GM18873 (cell line): ENCODE measurements around the gene KIFC3.
"Not testable (repeated sequence)": the region's sequence is repeated elsewhere in the genome, so short reads cannot be mapped to it uniquely, and the experiment has no call there.

Experiments used
- ATAC-seq: cut with Tn5 transposase; IDR thresholded peaks from one replicate; pipeline ENCODE4 v1.9.1; 2021; ENCODE audit warnings: mild to moderate bottlenecking, moderate library complexity, moderate number of reproducible peaks; ENCODE audit not compliant: unreplicated experiment, low FRiP score

The KIFC3 gene

GRCh38 chr16:57755726-57756423 lies 46.4 kb downstream of the KIFC3 start:
- no peak for ATAC-seq

DNA sequence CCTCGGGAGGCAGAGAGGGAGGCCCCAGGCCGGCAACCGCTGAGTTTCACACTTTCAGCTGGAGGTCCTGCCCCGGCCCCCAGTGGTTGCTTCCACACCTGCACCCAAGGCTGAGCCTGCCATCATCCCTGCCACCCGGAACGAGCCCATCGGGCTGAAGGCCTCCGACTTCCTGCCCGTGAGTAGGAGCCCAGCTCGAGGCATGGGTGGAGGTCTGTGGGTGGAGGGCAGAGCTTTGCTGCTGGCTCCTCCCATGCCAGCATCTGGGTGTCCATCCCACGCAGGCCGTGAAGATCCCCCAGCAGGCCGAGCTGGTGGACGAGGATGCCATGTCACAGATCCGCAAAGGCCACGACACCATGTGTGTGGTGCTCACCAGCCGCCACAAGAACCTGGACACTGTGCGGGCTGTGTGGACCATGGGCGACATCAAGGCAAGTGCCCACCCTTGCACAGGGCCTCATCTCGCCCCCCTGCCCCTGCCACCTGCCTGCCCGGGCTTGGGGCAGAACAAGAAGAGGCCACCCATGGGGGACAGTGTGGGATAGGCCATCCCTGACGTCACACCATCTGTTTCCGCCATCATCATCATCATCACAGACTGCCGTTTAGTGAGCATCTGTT lies 47.1 kb downstream of the KIFC3 start:
- no peak for ATAC-seq

DNA sequence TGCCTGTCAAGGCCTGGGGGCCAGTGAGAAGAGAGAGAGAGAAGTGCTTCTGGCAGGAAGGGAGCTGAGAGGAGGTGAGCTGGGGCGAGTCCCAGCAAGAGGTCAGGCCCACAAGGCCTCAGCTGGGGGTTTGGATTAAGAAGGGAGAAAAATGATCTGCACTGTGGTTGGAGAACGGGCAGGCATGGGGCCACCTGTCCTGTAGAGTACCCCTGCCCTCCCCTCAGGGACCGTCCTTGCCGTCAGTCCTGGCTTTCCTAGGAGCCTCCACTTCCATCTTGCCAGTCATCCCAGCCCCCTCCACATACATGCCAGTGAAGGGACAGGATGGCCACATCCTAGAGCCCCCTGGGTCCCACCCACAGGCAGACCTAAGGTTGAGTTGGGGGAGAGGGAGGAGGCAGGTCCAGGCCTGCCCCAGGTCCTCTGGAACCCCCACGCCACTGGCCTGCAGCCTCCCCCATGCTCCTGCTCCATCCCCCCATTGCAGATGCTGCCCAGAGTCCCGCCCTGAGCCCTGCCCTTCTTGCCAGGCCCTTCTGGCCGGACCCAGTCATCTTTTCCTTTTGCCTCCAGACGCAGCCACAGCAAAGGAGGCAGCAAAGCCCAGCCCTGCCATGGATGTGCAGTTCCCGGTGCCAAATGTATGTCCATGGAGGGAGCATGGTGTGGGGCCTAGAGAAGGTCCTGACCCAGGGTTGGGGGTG lies 47.8 kb downstream of the KIFC3 start:
- ATAC-seq = no peak

GRCh38 chr16:57753448-57754353 lies 48.6 kb downstream of the KIFC3 start:
- ATAC-seq = no peak

- no peak for ATAC-seq
Measured at GRCh38 chr16:57752581-57753447, 49.5 kb downstream of the KIFC3 start.

DNA sequence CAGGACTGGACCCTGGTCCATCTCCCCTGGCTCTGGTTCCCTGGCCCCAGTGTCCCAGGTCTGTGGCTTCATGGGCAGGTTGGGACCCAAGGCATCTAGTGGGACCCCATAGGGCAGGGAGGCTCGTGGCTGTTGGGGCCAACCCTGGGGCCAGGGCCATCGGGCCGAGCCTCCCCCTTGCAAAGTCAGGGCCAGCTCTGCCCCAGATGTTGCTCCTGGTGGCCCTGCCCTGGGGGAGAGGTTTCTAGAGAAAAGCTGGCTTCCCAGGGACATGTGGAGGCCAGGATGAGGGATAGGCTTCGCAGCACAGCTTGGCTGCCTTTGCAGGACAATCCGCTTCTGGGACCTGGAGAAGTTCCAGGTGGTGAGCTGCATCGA lies 50.1 kb downstream of the KIFC3 start:
- no peak for ATAC-seq

DNA sequence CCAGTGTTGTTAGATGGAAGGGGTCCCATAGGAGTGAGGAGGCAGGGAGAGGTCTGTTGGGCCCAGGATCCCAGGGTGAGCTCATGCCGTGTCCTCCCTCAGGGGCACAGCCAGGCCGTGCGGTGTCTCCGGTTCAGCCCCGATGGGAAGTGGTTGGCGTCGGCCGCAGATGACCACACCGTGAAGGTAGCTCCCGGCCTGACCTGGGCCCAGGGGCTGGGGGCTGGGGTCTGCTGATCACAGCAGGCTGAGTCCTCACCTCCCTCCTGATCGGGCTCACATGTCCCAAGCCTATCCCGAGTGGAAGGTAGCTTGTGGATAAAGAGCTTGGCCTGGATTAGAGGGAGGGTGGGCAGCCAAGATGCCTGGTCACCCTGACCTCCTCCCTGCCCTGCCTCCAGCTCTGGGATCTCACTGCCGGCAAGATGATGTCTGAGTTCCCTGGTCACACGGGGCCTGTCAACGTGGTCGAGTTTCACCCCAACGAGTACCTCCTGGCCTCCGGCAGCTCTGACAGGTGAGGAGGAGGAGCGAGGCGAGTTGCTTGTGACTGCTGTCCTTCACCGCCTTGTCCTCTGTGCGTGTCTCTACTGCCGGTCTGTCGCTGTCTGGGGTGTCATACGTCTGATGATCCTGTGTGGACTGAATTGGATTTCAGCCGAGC lies 50.6 kb downstream of the KIFC3 start:
- no peak for ATAC-seq

DNA sequence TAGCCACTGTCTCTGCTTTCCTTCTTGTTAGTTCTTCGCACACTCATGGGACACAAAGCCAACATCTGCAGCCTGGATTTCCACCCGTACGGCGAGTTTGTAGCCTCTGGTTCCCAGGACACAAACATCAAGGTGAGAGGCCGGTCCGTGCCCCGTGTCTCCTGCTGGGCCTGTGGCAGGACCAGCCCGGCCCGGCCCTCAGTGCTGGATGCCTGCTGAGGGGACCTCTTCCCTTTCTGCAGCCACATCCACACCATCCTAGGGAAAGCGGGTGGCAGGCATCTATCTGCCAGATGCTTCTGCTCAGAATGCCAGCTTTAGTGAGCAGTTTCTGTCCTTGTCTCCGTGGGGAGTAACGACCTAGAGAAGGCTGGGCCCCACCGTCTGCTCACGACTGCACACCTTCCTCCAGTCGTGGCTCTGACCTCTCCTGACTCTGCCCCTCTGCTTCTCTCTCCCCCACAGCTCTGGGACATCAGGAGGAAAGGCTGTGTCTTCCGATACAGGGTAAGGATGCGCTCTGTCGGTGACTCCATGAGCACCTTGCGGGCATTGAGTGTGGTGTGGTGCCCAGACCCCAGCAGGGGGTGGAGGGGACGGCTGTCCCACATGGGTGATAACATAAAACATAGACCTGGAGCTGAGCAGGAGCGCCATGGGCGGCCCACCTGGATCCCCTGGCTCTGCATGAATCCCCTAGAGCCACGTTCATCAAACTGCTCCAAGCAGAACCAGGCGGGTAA lies 51.3 kb downstream of the KIFC3 start:
- ATAC-seq = no peak

DNA sequence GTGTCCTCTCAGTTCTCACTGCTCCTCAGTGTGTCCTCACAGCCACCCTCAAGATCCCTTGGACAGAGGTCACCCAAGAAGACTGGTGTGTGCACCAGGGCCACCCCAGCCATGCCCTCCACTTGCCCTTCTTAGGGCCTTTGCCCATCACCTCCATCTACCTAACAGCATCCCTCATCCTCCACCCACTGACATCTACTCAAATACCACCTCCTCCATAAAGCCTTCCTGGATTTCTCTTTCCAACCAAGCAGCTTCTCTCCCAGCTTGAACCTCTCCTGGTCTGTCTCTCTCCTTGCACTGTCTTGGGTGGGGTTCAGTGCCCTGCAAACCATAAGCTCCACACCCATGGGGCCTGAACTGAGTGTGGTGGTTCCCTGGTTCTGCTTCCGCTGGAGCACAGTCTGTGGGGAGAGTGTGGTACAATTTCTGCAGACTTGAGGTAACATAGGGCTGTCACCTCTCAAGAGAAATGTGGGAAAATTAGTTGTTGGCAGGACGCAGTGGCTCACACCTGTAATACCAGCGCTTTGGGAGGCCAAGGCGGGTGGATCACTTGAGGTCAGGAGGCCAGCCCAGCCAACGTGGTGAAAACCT lies 52.3 kb downstream of the KIFC3 start:
- ATAC-seq = no peak

DNA sequence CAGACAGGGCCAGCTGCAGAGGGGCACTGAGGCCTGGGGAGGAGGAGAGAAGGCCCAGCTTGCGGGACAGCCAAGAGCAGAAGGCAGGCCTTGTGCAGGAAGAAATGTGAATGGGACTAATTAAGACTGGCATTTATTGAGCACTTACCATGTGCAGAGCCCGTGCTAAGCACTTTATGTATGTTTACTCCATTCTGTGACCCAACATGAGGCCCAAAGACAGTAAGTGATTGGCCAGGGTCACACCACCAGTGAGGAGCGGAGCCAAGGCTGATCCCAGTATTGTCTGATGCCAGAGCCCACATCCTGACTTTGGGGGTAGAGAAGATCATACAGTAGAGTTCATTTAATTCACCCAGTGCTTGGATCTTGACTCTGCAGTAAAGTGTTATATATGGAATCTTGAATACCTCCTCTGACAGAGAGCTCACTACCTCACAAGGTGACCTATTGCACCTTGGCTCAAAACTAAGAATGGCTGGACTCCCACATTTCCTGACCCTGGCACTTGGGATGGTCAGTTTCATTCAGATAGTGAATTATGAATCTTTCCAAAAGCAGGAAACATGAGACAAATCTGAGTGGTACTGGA lies 53.1 kb downstream of the KIFC3 start:
- ATAC-seq = no peak

DNA sequence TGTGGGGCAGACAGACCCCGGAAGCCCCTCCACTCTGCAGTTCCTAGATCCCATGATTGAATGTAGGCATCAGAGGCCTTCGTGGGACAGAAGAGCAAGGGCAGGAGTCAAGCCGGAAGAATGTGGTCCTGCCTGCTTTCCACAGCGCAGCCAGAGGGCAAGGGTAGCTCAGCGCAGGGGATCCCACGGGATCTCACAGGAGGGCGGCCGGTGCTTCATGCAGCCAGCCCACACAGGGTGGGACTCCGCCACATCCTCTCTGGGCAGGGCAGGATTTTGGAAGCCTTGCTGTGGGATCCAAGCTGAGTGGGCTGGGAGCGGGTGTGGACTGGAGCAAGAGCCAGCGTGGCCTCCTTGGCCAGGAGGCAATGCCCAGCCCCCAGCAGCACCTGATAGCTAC lies 53.7 kb downstream of the KIFC3 start:
- no peak for ATAC-seq

DNA sequence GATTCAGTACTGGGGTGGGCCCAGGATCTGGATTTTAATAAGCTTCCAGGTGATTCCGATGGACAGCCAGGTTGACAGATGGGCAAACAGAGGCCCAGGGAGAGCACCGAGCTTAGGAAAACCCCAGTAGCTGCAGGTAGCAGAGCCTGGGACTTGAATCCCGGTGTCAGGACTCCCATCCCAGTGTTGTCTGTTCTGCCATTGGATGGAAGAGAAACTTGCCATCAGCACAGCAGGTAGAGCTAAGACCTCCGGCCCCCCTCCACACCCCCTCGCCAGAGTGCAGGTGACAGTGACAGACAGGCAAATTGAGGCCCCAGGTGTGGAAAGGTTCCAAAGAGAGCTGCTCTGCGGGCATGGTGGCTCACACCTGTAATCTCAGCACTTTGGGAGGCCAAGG lies 54.3 kb downstream of the KIFC3 start:
- no peak for ATAC-seq

DNA sequence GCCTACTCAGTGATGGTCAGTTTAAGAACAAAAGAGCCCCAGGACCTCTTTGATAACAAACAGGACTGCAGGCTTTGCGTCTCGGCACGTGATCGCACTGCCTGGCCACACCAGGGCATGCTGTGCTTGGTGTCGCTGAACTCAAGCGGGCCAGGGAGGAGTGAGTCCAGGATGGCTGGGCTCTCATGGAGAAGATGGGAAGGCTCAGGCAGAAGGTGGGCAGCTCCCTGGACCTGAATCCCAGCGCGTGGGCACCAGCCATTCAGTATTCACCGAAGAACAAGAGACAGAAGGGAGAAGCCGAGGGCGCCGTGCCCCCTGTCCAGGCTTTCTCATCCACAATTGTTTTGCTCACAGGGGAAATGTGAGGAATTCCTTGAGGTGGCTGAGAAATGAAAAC lies 54.8 kb downstream of the KIFC3 start:
- ATAC-seq = no peak

- no peak for ATAC-seq
Measured at GRCh38 chr16:57747091-57747490, 55.2 kb downstream of the KIFC3 start.

GRCh38 chr16:57746316-57746715 lies 56.0 kb downstream of the KIFC3 start:
- ATAC-seq = not testable (repeated sequence)

GRCh38 chr16:57745768-57746167 lies 56.5 kb downstream of the KIFC3 start:
- no peak for ATAC-seq

DNA sequence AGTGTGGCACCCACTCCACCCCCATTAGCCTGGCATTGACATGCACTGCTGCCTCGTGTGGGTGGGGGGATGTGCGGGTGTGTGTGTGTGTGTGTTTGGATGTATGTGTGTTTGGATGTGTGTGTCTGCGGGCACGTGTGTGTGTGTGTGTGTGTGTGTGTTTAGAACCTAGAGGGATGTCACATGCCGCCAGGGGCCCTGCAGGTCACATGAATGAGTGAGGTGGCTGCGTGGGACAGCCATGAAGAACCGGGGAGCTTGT lies 57.7 kb downstream of the KIFC3 start:
- ATAC-seq = no peak
